NCI-H748 treated with DMSO at 0.1 percent for 48 hours (cell line): ENCODE results near the gene LRBA.

Experiments
- DNase-seq: peaks from one replicate; lab custom pipeline; 2025; lab: John Stamatoyannopoulos, UW

Gene LRBA

GRCh38 chr4:150265806-150266205 is 749.3 kb downstream of the LRBA start:
- DNase-seq, result no peak

- no peak for DNase-seq
Observed at GRCh38 chr4:150264595-150265161, 750.4 kb downstream of the LRBA start.

- no peak for DNase-seq
Observed at GRCh38 chr4:150262611-150263010, 752.5 kb downstream of the LRBA start.

GRCh38 chr4:150261571-150261970 is 753.5 kb downstream of the LRBA start:
- no peak for DNase-seq

- DNase-seq, result no peak
Observed at GRCh38 chr4:150259861-150260567, 755.1 kb downstream of the LRBA start.

GRCh38 chr4:150258569-150258968 is 756.5 kb downstream of the LRBA start:
- no peak for DNase-seq

- DNase-seq, result no peak
Observed at GRCh38 chr4:150256841-150257730, 758.0 kb downstream of the LRBA start.

GRCh38 chr4:150256225-150256620 is 758.9 kb downstream of the LRBA start:
- DNase-seq, result no peak

GRCh38 chr4:150255610-150256224 is 759.4 kb downstream of the LRBA start:
- no peak for DNase-seq

GRCh38 chr4:150253965-150254630 is 761.0 kb downstream of the LRBA start:
- DNase-seq, result no peak

GRCh38 chr4:150253416-150253815 is 761.7 kb downstream of the LRBA start:
- DNase-seq, result no peak

GRCh38 chr4:150252741-150253140 is 762.3 kb downstream of the LRBA start:
- DNase-seq, result no peak

GRCh38 chr4:150252306-150252705 is 762.8 kb downstream of the LRBA start:
- no peak for DNase-seq

- no peak for DNase-seq
Observed at GRCh38 chr4:150251752-150252190, 763.3 kb downstream of the LRBA start.

GRCh38 chr4:150250998-150251651 is 764.0 kb downstream of the LRBA start:
- DNase-seq, result no peak

GRCh38 chr4:150250293-150250997 is 764.6 kb downstream of the LRBA start:
- no peak for DNase-seq

GRCh38 chr4:150248181-150248580 is 766.9 kb downstream of the LRBA start:
- DNase-seq, result no peak

GRCh38 chr4:150247184-150247583 is 767.9 kb downstream of the LRBA start:
- no peak for DNase-seq

GRCh38 chr4:150244600-150244999 is 770.5 kb downstream of the LRBA start:
- DNase-seq, result peak; percentile 41

- no peak for DNase-seq
Observed at GRCh38 chr4:150243932-150244331, 771.2 kb downstream of the LRBA start.
